KMS-11 (cell line): Measurements from ENCODE around the gene FADS6.

Experiments
- H2AFZ ChIP-seq: fragments of 200-600 bp; sonication (generic); 2 replicates; pipeline ENCODE4 v1.6.1; 2016; ENCODE audit warnings: antibody characterized with exemption, mixed run types, low read depth
- H3K27ac ChIP-seq: fragments of 200-600 bp; sonication (generic); 2 replicates; pipeline ENCODE4 v1.6.1; 2016; ENCODE audit warnings: mild to moderate bottlenecking, mixed run types
- H3K27me3 ChIP-seq: fragments of 200-600 bp; sonication (generic); 2 replicates; pipeline ENCODE4 v1.6.1; 2017; ENCODE audit warnings: mild to moderate bottlenecking, low read depth, mixed run types, moderate library complexity; ENCODE audit not compliant: insufficient read depth
- H3K36me3 ChIP-seq: fragments of 200-600 bp; sonication (generic); 2 replicates; pipeline ENCODE4 v1.6.1; 2017; ENCODE audit warnings: mild to moderate bottlenecking, mixed run types; ENCODE audit not compliant: insufficient read depth
- H3K4me1 ChIP-seq: fragments of 200-600 bp; sonication (generic); 2 replicates; pipeline ENCODE4 v1.6.1; 2016; ENCODE audit warnings: mild to moderate bottlenecking, low read depth, mixed run types; ENCODE audit not compliant: poor library complexity, severe bottlenecking
- H3K4me2 ChIP-seq: fragments of 200-600 bp; sonication (generic); 2 replicates; pipeline ENCODE4 v1.7.0; 2016; ENCODE audit warnings: mild to moderate bottlenecking, mixed run types
- H3K4me3 ChIP-seq: fragments of 200-600 bp; sonication (generic); IDR thresholded peaks from 2 replicates; pipeline ENCODE4 v1.6.1; 2017; ENCODE audit warnings: low read depth, low read length, mixed read lengths; ENCODE audit not compliant: insufficient read depth
- H3K79me2 ChIP-seq: fragments of 200-600 bp; sonication (generic); 2 replicates; pipeline ENCODE4 v1.6.1; 2016; ENCODE audit warnings: low read depth, mixed run types; ENCODE audit not compliant: insufficient read depth
- H3K9ac ChIP-seq: fragments of 200-600 bp; sonication (generic); 2 replicates; pipeline ENCODE4 v1.6.1; 2016; ENCODE audit warnings: mild to moderate bottlenecking, mixed run types
- H4K20me1 ChIP-seq: fragments of 200-600 bp; sonication (generic); 2 replicates; pipeline ENCODE4 v1.6.1; 2016; ENCODE audit warnings: mild to moderate bottlenecking, mixed run types; ENCODE audit not compliant: insufficient read depth
- TF ChIP-seq, protein P1 (sequence below): fragments of 200-600 bp; sonication (generic); conservative IDR thresholded peaks from 2 replicates; pipeline ENCODE4 v1.6.1; 2017; ENCODE audit warnings: low read depth, mild to moderate bottlenecking, antibody characterized with exemption, low read length, moderate library complexity, mixed read lengths

The FADS6 gene

GRCh38 chr17:74836691-74837467 lies 56.6 kb downstream of the FADS6 start:
- Histone ChIP-seq H3K27me3 (no peaks in the 10 kb centered on the region), H3K9ac (no peak overlapping the region), H3K4me3 (no peak overlapping the region), H2AFZ (no peak overlapping the region), H3K4me1 (no peaks in the 10 kb centered on the region), H4K20me1 (no peaks in the 10 kb centered on the region), H3K36me3 (no peaks in the 10 kb centered on the region), H3K4me2 (no peak overlapping the region), H3K27ac (no peak overlapping the region), H3K79me2 (no peaks in the 10 kb centered on the region)
- TF ChIP-seq, protein P1, sequence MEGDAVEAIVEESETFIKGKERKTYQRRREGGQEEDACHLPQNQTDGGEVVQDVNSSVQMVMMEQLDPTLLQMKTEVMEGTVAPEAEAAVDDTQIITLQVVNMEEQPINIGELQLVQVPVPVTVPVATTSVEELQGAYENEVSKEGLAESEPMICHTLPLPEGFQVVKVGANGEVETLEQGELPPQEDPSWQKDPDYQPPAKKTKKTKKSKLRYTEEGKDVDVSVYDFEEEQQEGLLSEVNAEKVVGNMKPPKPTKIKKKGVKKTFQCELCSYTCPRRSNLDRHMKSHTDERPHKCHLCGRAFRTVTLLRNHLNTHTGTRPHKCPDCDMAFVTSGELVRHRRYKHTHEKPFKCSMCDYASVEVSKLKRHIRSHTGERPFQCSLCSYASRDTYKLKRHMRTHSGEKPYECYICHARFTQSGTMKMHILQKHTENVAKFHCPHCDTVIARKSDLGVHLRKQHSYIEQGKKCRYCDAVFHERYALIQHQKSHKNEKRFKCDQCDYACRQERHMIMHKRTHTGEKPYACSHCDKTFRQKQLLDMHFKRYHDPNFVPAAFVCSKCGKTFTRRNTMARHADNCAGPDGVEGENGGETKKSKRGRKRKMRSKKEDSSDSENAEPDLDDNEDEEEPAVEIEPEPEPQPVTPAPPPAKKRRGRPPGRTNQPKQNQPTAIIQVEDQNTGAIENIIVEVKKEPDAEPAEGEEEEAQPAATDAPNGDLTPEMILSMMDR, result no peak

GRCh38 chr17:74836191-74836590 lies 57.2 kb downstream of the FADS6 start:
- Histone ChIP-seq H3K4me2 (no peak overlapping the region), H4K20me1 (no peaks in the 10 kb centered on the region), H3K4me1 (no peaks in the 10 kb centered on the region), H3K27me3 (no peaks in the 10 kb centered on the region), H2AFZ (no peak overlapping the region), H3K36me3 (no peaks in the 10 kb centered on the region), H3K4me3 (no peak overlapping the region), H3K27ac (no peak overlapping the region), H3K9ac (no peak overlapping the region), H3K79me2 (no peaks in the 10 kb centered on the region)
- TF ChIP-seq, protein P1, result no peak

DNA sequence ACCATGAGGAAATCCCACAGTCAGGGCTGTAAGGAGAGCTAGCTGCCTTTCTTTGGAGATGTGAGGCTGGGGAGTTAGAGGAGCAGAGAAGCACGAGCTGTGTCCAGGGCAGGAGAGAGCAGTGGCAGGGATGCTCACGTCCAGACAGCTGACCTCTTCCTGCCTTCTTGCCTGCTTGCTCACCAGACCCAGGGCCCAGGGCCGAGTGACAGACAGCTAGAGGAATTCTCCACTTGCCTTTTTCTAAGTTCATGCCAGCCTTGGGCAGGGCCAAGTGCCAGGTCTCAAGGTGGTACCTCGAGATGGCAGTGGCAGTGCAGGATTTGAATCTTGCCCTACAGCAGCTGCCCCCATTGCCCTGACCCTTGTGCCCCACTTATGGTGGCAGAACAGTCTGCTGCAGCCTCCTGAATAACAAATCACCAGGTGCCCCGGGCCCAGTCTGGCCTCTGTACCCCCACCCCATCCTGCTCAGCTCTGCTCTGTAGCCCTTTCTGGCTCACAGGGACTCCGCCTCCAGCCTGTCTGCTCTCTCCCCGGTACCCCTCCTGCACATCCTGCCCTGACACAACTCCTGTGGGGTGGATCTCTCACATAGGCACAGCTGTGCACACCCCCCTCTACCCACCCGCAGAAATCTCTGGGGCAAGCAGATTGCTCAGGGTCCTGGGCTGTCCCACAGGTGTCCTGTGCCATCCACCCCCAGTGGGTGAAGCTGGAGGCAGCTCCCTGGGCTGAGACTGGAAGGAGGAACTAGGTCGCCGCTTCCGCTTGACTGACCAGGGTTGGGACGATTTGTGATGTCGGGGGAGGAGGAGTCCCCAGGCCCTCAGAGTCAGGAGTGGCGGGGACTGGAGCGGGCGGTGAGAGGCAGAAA lies 59.7 kb downstream of the FADS6 start:
- Histone ChIP-seq H3K27ac (no peak overlapping the region), H3K4me3 (no peak overlapping the region), H3K4me1 (no peaks in the 10 kb centered on the region), H3K79me2 (no peaks in the 10 kb centered on the region), H3K9ac (no peak overlapping the region), H3K27me3 (no peaks in the 10 kb centered on the region), H4K20me1 (no peaks in the 10 kb centered on the region), H2AFZ (no peak overlapping the region), H3K36me3 (no peaks in the 10 kb centered on the region), H3K4me2 (no peak overlapping the region)
- TF ChIP-seq, protein P1, result no peak

DNA sequence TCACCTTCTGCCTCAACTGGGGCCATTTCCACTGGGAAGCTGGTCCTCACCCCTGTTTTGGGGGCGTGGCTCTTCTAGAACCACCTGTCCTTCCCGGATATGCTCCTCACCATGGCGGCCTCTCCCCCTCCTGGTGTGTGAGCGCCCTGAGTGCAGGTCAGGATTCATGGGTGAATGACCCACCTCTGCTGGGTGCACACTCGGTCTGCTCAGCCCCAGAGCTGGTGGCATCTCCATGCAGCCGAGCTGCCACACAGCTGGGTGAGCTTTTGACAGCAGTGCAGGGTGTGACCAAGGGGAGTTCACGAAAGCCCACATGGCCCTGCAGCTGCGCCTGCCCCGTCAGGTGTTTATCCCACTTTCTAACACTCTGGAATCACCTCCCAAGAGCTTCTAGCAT lies 61.0 kb downstream of the FADS6 start:
- no peak overlapping the region for H2AFZ ChIP-seq
- H3K36me3 ChIP-seq, result no peaks in the 10 kb centered on the region
- H3K27me3 ChIP-seq, result no peaks in the 10 kb centered on the region
- no peaks in the 10 kb centered on the region for H3K79me2 ChIP-seq
- H3K9ac ChIP-seq, result no peak overlapping the region
- H3K4me2 ChIP-seq, result no peak overlapping the region
- no peak overlapping the region for H3K4me3 ChIP-seq
- no peaks in the 10 kb centered on the region for H4K20me1 ChIP-seq
- TF ChIP-seq, protein P1, result no peak
- no peak overlapping the region for H3K27ac ChIP-seq
- no peaks in the 10 kb centered on the region for H3K4me1 ChIP-seq
